ENCODE data around the gene DLX3.

DLX3 gene

DNA sequence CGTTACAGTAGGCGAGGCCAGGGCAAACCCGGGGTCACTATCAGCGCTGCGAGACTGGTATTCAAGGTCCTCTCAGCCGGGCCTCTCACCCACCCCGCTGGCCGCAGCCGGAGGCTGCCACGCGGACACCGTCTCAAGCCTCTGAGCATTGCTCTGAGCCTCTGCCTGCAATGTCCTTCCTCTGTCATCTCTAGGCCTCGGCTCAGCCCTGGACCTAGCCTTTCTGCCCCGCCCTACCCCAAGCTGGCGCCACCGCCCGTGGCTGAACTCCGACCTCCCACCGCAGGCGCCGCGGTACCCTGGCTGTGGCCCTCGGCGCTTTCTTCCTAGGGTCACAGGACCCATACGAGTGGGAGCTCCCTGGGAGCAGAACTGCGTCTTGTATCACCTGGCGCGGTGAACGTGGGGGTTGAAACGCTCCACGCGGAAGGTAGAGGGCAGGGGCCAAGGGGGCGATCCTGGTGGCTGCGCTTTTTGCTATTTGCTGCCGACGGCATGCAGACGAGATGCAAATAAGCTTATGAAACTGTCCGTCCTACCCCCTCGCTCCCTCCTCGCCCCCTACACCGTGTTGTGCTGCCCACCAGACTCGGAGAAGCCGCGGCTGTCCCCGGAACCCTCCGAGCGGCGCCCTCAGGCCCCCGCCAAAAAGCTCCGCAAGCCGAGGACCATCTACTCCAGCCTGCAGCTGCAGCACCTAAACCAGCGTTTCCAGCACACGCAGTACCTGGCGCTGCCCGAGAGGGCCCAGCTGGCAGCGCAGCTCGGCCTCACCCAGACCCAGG, 22.3 kb downstream of the DLX3 start:
- Mint-ChIP-seq H3K4me1 (peaks cover 20% of the 10 kb centered on the region), H3K27me3 (peaks cover 91% of the 10 kb centered on the region), H3K4me3 (peak overlapping the region; percentile 25), H3K36me3 (ENCODE audit: insufficient read depth) (peaks cover 3% of the 10 kb centered on the region), H3K9me3 (no peaks in the 10 kb centered on the region), H3K27ac (ENCODE audit: low read depth) (no peak overlapping the region)
- ATAC-seq (replicated peaks; ENCODE audit: extremely low read depth, poor library complexity, severe bottlenecking) (no peak), DNase-seq (ENCODE audit: low spot score in 2 of 2) (no peak)

DNA sequence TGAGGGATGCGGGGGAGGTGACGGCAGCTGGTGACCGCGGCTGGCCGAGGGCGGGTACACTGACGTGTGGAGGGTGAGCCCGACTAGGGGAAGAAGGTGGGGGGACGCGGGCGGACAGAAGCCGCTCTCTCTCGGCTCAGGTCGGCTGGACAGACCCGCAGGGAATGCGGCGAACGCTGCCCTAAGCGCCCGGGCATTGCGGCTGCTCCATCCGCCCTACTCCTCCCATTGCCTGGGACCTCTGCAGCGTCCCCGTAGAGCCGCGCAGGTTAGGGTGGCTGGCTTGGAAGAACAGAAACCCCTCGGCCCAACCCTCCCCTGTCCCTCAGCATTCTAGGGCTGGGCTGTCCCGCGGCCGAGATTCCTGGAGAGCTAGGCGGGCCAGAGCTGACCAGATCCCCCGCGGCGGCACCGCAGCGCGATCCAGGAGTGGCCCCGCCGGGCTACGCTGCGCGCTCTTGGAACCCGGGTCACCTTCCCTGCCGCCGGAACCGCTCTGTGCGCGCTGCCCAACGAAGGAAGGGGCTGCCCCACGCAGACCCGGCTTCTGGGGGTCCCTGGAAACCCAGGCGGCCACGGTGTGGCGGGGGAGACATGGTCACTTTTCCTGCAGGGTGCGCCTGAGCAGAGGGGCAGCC, 23.1 kb downstream of the DLX3 start:
- DNase-seq (ENCODE audit: low spot score in 2 of 2) = no peak
- ATAC-seq (replicated peaks; ENCODE audit: extremely low read depth, poor library complexity, severe bottlenecking) = no peak
- Mint-ChIP-seq H3K36me3 (ENCODE audit: insufficient read depth) (peaks cover 5% of the 10 kb centered on the region), H3K27me3 (peaks cover 91% of the 10 kb centered on the region), H3K27ac (ENCODE audit: low read depth) (no peak overlapping the region), H3K9me3 (no peaks in the 10 kb centered on the region), H3K4me3 (peak overlapping the region; percentile 40), H3K4me1 (peaks cover 26% of the 10 kb centered on the region)

DNA sequence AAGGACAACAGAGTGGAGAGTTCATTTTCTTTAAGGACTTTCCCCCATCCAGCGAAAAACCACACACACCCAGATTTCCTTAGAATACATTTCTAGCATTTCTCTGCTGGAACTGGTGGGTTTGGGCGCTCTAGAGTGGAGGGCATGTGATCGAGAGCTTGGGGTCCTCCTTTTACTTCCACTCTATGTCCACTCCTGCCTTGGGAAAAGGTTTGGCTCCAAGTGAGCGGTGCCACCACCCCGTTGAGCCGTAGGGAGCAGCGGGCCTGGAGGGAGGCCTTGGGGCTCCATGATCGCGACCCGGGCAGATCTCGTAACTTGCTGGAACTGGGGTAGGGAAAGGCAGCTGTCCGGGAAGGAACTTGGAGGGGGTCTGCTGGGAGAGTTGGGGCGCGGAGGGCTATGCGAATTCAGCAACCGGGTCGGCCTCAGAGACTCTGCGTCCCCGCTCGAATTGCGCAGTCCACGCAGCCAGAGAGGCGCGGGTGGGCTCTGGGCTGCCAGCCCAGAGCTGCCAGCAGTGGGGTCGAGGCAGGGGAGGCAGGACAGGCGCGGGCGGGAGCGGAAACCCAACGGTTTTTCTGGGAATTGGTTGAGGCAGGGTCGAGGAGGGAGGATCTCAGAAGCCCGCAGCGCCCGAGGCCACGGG, 23.7 kb downstream of the DLX3 start:
- no peak for ATAC-seq (replicated peaks; ENCODE audit: extremely low read depth, poor library complexity, severe bottlenecking)
- peaks cover 5% of the 10 kb centered on the region for H3K36me3 Mint-ChIP-seq (ENCODE audit: insufficient read depth)
- no peak overlapping the region for H3K27ac Mint-ChIP-seq (ENCODE audit: low read depth)
- H3K4me1 Mint-ChIP-seq = peaks cover 26% of the 10 kb centered on the region
- peaks cover 91% of the 10 kb centered on the region for H3K27me3 Mint-ChIP-seq
- H3K4me3 Mint-ChIP-seq = peak overlapping the region; percentile 40
- DNase-seq (ENCODE audit: low spot score in 2 of 2) = no peak
- no peaks in the 10 kb centered on the region for H3K9me3 Mint-ChIP-seq

DNA sequence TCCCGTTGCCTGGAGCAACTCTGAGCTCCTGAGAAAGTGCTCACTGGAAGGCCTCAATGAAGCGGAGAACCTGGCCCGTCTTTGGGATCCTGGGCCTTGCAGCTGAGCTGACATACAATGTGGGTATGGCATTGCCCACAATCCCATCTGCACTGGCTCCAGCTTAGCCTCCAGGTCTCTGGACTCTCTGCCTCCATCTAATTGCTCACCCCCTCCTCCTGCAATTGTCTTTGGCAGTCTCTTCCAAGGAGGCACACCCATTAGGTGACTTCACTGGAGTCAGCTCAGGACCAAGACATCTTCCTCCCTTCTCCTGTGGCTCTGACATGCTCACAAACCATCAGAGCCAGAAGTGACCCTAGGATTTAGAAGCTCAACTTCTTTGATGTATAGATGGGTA, 24.5 kb downstream of the DLX3 start:
- H3K4me3 Mint-ChIP-seq = peak overlapping the region; percentile 85
- no peak for ATAC-seq (replicated peaks; ENCODE audit: extremely low read depth, poor library complexity, severe bottlenecking)
- DNase-seq (ENCODE audit: low spot score in 2 of 2) = no peak
- H3K9me3 Mint-ChIP-seq = no peaks in the 10 kb centered on the region
- H3K4me1 Mint-ChIP-seq = peaks cover 26% of the 10 kb centered on the region
- no peak overlapping the region for H3K27ac Mint-ChIP-seq (ENCODE audit: low read depth)
- peaks cover 8% of the 10 kb centered on the region for H3K36me3 Mint-ChIP-seq (ENCODE audit: insufficient read depth)
- peaks cover 91% of the 10 kb centered on the region for H3K27me3 Mint-ChIP-seq

DNA sequence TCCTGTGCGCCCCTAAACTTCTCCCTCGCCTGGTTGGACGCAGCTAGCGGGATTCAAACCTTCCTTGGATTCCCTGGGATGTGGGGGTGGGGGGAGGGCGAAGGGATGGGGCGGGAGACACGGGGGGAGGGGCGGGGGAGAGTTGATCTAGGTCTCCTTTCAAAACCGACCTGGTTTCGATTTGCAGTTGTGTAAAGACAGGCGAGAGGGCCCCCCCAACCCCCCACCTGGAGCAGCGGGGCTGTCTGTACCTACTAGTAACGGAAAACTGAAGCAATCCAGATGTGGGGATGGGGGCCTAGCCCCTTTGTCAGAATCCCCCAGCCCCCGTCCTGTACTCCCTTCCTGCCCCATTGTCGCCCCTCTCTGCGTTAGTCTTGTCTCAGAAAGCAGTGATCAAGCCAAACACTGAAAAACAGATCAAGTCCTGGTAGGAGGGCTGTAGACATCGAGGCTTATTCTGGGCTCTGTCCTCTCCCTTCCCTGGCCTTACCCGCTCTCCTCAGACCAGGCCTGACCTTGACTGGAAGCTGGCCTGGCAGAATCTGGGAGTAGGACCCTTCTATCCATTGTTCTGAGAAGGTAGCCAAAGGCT, 25.1 kb downstream of the DLX3 start:
- H3K36me3 Mint-ChIP-seq (ENCODE audit: insufficient read depth) = peaks cover 11% of the 10 kb centered on the region
- peaks cover 91% of the 10 kb centered on the region for H3K27me3 Mint-ChIP-seq
- peak overlapping the region; percentile 63 for H3K27ac Mint-ChIP-seq (ENCODE audit: low read depth)
- peaks cover 31% of the 10 kb centered on the region for H3K4me1 Mint-ChIP-seq
- H3K4me3 Mint-ChIP-seq = peak overlapping the region; percentile 85
- no peaks in the 10 kb centered on the region for H3K9me3 Mint-ChIP-seq
- no peak for ATAC-seq (replicated peaks; ENCODE audit: extremely low read depth, poor library complexity, severe bottlenecking)
- DNase-seq (ENCODE audit: low spot score in 2 of 2) = no peak

DNA sequence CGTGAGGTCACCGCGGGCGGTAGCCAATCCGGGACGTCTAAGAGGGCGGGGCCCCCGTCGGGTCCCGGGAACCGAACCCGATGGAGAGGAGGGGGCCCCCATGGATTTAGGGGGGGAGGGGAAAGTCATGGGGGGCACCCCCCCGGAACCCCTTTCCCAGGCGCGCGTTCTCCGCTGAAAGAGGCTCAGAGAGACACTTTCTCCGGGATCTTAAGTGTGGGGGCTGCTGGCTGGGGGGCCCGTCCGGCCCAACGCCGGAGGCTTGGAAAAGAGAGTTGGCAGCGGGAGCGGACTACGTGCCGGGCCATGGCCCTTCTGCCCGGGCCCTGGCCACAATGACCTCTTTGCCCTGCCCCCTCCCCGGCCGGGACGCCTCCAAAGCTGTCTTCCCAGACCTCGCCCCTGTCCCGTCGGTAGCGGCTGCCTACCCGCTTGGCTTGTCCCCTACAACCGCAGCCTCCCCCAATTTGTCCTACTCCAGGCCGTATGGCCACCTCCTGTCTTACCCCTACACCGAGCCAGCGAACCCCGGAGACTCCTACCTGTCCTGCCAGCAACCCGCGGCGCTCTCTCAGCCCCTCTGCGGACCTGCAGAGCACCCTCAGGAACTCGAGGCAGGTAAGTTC, 25.8 kb downstream of the DLX3 start, which contains the start of gene DLX4:
DLX4 (plus strand) TSS at position 57 of the 626 bp plus-strand sequence; CDS start at position 336, 279 bp downstream.
- no peak for DNase-seq (ENCODE audit: low spot score in 2 of 2)
- ATAC-seq (replicated peaks; ENCODE audit: extremely low read depth, poor library complexity, severe bottlenecking) = no peak
- Mint-ChIP-seq H3K36me3 (ENCODE audit: insufficient read depth) (peaks cover 11% of the 10 kb centered on the region), H3K27ac (ENCODE audit: low read depth) (peak within 1 kb of the TSS; percentile 63), H3K9me3 (no peaks in the 10 kb centered on the region), H3K4me3 (peak within 1 kb of the TSS; percentile 85), H3K4me1 (peaks cover 38% of the 10 kb centered on the region), H3K27me3 (peaks cover 91% of the 10 kb centered on the region)

DNA sequence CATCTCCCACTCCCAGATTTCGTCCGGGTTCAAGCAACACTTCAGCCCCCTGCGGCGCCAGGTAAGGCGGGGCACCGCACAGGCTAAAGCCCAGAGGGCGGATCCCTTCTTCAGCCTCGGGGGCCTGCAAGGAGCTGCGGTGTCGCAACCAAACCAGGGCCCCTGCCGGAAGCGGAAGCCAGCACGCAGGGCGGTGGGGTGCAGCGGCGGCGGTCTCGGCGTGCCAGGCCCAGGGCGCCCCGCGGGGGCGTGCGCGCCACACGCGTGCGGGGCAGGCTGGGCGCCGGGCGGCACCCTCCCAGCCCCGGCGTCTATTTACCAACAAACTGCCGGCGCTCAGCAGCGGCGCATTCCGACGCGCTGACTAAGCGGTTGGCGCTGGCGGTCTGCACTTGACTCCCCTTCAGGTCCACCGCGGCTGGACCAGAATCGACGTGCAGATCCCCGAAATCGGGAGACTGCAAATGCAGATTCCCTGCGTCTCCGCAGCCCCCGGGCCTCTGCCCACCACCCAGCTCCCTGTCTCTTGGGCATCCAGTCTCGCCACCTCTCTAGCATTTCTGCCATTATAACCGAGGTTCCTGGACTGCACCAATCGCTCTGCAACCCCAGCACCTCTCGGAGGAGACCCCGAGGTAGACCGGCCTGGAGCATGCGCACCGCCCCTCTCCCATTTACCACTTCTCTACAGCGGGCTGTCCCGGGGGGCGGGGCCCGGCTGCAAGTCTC, 26.5 kb downstream of the DLX3 start:
- peaks cover 91% of the 10 kb centered on the region for H3K27me3 Mint-ChIP-seq
- peaks cover 44% of the 10 kb centered on the region for H3K4me1 Mint-ChIP-seq
- peak; percentile 46 to 55 for DNase-seq (ENCODE audit: low spot score in 2 of 2)

DNA sequence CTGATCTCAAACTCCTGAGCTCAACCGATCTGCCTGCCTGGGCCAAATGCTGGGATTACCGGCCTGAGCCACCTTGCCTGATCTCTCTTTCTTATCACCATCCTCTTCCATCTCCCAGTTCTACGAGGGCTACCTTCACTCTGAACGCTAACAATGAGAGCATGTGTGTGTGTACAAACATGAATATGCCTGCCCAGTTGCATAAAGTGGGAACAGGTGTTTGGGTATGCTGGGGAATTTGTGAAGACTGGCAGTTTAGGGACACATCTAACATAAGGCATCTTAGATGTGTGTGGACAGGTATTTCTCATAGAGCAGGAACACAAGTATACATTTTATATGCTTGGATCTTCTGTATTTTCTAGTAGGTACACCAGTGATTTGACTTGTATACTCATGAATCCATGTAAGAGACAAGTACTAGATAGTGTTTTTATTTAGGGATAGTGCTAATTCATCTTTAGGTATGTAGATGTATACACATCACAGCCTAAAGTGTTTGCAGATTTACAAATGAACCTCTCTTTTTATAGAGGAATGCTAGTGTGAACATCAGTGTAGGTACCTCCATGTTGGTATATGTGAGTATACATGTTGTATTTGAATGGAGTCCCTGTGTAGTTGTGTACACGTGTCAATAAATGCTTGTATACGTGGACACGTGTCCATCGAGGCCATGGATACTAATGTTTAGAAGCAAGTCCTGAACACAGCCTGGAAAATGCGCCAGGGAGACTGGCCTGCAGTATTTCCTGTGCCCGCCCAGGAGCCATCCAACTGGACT, 27.2 kb downstream of the DLX3 start:
- Mint-ChIP-seq H3K4me1 (peaks cover 49% of the 10 kb centered on the region), H3K27ac (ENCODE audit: low read depth) (no peak overlapping the region), H3K4me3 (peak overlapping the region; percentile 85), H3K36me3 (ENCODE audit: insufficient read depth) (peaks cover 13% of the 10 kb centered on the region), H3K9me3 (no peaks in the 10 kb centered on the region), H3K27me3 (peaks cover 91% of the 10 kb centered on the region)
- DNase-seq (ENCODE audit: low spot score in 2 of 2) (no peak), ATAC-seq (replicated peaks; ENCODE audit: extremely low read depth, poor library complexity, severe bottlenecking) (no peak)

More for the DNA sequence above, 26.5 kb downstream of the DLX3 start:
- Mint-ChIP-seq H3K4me3 (peak overlapping the region; percentile 85), H3K9me3 (no peaks in the 10 kb centered on the region), H3K27ac (ENCODE audit: low read depth) (no peak overlapping the region), H3K36me3 (ENCODE audit: insufficient read depth) (peaks cover 13% of the 10 kb centered on the region)
- ATAC-seq (replicated peaks; ENCODE audit: extremely low read depth, poor library complexity, severe bottlenecking) = peak; percentile 84

DNA sequence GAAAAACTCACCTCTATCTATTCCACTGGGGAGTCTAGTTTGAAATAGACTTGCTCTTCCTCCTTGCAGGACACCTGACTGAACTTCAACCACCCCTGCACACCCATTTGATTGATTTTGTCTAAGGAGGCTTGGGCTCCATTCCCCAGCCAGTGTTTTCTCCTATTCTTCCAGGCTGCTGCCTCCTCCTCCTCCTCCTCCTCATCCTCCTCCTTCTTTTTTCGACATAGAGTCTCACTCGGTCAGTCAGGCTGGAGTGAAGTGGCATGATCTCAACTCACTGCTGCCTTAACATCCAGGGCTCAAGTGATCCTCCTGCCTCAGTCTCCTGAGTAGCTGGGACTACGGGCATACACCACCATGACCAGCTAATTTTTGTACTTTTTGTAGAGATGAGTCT, 27.8 kb downstream of the DLX3 start:
- Mint-ChIP-seq H3K27ac (ENCODE audit: low read depth) (no peak overlapping the region), H3K4me1 (peaks cover 49% of the 10 kb centered on the region), H3K9me3 (no peaks in the 10 kb centered on the region), H3K36me3 (ENCODE audit: insufficient read depth) (peaks cover 13% of the 10 kb centered on the region), H3K27me3 (peaks cover 91% of the 10 kb centered on the region), H3K4me3 (no peak overlapping the region)
- ATAC-seq (replicated peaks; ENCODE audit: extremely low read depth, poor library complexity, severe bottlenecking) (no peak), DNase-seq (ENCODE audit: low spot score in 2 of 2) (no peak)

DNA sequence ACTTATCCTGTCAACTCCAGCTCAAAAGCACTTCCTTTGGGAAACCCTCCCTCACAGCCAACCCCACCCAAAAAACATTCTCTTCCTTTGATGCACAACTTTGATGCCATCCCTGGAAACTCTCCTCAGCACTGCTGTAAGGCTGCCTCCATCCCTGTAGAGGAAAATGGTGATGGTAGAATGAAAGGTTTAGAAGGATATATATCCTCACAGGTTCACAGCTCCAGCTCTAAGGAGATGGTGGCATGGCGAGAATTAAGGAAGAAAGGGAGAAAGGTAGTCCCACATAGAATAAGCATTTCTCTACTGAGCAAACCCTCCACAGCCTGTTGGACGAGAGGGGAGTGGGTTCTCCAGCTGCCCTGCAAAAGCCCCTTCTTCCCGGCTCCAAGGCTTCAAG, 28.3 kb downstream of the DLX3 start:
- peaks cover 91% of the 10 kb centered on the region for H3K27me3 Mint-ChIP-seq
- ATAC-seq (replicated peaks; ENCODE audit: extremely low read depth, poor library complexity, severe bottlenecking) = no peak
- H3K4me3 Mint-ChIP-seq = no peak overlapping the region
- H3K27ac Mint-ChIP-seq (ENCODE audit: low read depth) = no peak overlapping the region
- DNase-seq (ENCODE audit: low spot score in 2 of 2) = no peak
- peaks cover 13% of the 10 kb centered on the region for H3K36me3 Mint-ChIP-seq (ENCODE audit: insufficient read depth)
- H3K4me1 Mint-ChIP-seq = peaks cover 49% of the 10 kb centered on the region
- H3K9me3 Mint-ChIP-seq = no peaks in the 10 kb centered on the region

DNA sequence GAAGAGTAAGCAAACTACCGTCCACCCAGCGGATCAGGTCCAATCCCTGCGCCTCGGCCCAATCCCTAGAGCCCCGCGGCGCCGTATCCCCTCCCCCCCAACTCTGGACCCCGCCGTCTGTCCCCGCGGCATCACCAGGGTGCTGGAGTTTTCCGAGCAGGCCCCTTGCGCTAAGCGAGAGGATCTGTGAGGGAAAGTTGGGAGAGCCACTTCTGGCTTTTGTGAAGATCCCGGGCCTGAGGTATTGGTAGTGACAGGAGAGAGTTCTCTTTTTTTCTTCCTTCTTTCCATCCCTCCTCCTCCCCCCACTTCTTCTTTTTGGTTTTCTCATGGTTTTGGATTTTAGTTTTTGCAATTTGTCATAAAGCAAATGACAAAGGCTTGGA, 29.5 kb downstream of the DLX3 start:
- Mint-ChIP-seq H3K36me3 (ENCODE audit: insufficient read depth) (peaks cover 13% of the 10 kb centered on the region), H3K9me3 (no peaks in the 10 kb centered on the region), H3K4me3 (peak overlapping the region; percentile 66), H3K27me3 (peaks cover 89% of the 10 kb centered on the region), H3K4me1 (peaks cover 42% of the 10 kb centered on the region), H3K27ac (ENCODE audit: low read depth) (no peak overlapping the region)
- ATAC-seq (replicated peaks; ENCODE audit: extremely low read depth, poor library complexity, severe bottlenecking) (no peak), DNase-seq (ENCODE audit: low spot score in 2 of 2) (no peak)

All from central memory CD8-positive, alpha-beta T cell (primary cell).